BLaER1 treated with 17β-estradiol and CSF1 and Interleukin-3, amounts not matched to agents 10 nM and 100 nM (cell line): ENCODE results near the gene FCN3.

Experiments used
- H3K27ac ChIP-seq, 11 experiments: shearing (Covaris generic); formaldehyde crosslinking; 2 replicates each; pipeline ENCODE4 v1.8.1; 2022
- H3K27me3 ChIP-seq, 11 experiments: shearing (Covaris generic); formaldehyde crosslinking; 2 replicates each; pipeline ENCODE4 v1.8.1; 2022
- H3K36me3 ChIP-seq, 11 experiments: shearing (Covaris generic); formaldehyde crosslinking; 2 replicates each; pipeline ENCODE4 v1.8.1; 2022
- H3K4me1 ChIP-seq, 10 experiments: shearing (Covaris generic); formaldehyde crosslinking; 2 replicates each; pipeline ENCODE4 v1.8.1; 2022
- H3K4me2 ChIP-seq, 11 experiments: shearing (Covaris generic); formaldehyde crosslinking; 2 replicates each; pipeline ENCODE4 v1.8.1; 2022
- H3K4me3 ChIP-seq, 10 experiments: shearing (Covaris generic); formaldehyde crosslinking; 2 replicates each; pipeline ENCODE4 v1.8.1; 2022
- H3K9ac ChIP-seq, 11 experiments: shearing (Covaris generic); formaldehyde crosslinking; 2 replicates each; pipeline ENCODE4 v1.8.1; 2022
- H3K9me3 ChIP-seq, 11 experiments: shearing (Covaris generic); formaldehyde crosslinking; replicated peaks in 1 of 11; 2 replicates each; pipeline ENCODE4 v1.8.1; 2022
- H4K20me1 ChIP-seq, 11 experiments: shearing (Covaris generic); formaldehyde crosslinking; 2 replicates each; pipeline ENCODE4 v1.8.1; 2022
- Cebpa-rat ChIP-seq, 11 experiments: shearing (Covaris generic); IDR thresholded peaks; 2 replicates each; pipeline ENCODE4 v1.8.1; 2022

FCN3 gene

GRCh38 chr1:27366411-27367159, 8.0 kb downstream of the FCN3 start, which contains the start of gene MAP3K6:
TSS of gene MAP3K6 (minus strand) at chr1:27366961. CDS start at chr1:27366597, 364 bp downstream.
- Histone ChIP-seq H3K4me1 (peaks cover 52 to 78% (median 70%) of the 10 kb centered on the region in 10 experiments), H3K4me3 (peak within 1 kb of the TSS; percentile 65 to 84 (median 70)), H3K27ac (peak within 1 kb of the TSS; percentile 67 to 88 (median 75)), H3K4me2 (peak within 1 kb of the TSS; percentile 88 to 100 (median 96)), H4K20me1 (peaks cover 0 to 10% (median 0%) of the 10 kb centered on the region in 11 experiments; a peak in 1 of 22 replicates), H3K9ac (peak within 1 kb of the TSS; percentile 76 to 87 (median 83)), H3K27me3 (no peaks in the 10 kb centered on the region), H3K9me3 (no peaks in the 10 kb centered on the region), H3K36me3 (peaks cover 0 to 28% (median 0%) of the 10 kb centered on the region in 11 experiments; a peak in 5 of 22 replicates)
- no peak for TF ChIP-seq Cebpa-rat (IDR thresholded peaks at IDR 0.05)

GRCh38 chr1:27366113-27366410, 8.6 kb downstream of the FCN3 start:
- peaks cover 52 to 77% (median 70%) of the 10 kb centered on the region in 10 experiments for H3K4me1 ChIP-seq
- H3K27ac ChIP-seq: peak overlapping the region; percentile 67 to 88 (median 75)
- H3K27me3 ChIP-seq: 0 out of 22 replicates have a peak, but pooled peaks cover 0 to 2% (median 0%) of the 10 kb centered on the region in 11 experiments
- no peak for TF ChIP-seq Cebpa-rat (IDR thresholded peaks at IDR 0.05)
- H3K4me3 ChIP-seq: peak overlapping the region; percentile 65 to 84 (median 70)
- H4K20me1 ChIP-seq: peaks cover 0 to 12% (median 0%) of the 10 kb centered on the region in 11 experiments; a peak in 2 of 22 replicates
- peaks cover 0 to 28% (median 0%) of the 10 kb centered on the region in 11 experiments; a peak in 5 of 22 replicates for H3K36me3 ChIP-seq
- H3K9me3 ChIP-seq: no peaks in the 10 kb centered on the region
- peak overlapping the region; percentile 88 to 100 (median 96) for H3K4me2 ChIP-seq
- peak overlapping the region; percentile 76 to 87 (median 83) for H3K9ac ChIP-seq

- Histone ChIP-seq H3K36me3 (peaks cover 0 to 28% (median 0%) of the 10 kb centered on the region in 11 experiments; a peak in 5 of 22 replicates), H3K4me2 (peak overlapping the region; percentile 88 to 100 (median 96)), H3K4me1 (peaks cover 55 to 79% (median 71%) of the 10 kb centered on the region in 10 experiments), H3K27me3 (peaks cover 0 to 7% (median 3%) of the 10 kb centered on the region in 11 experiments; a peak in 7 of 22 replicates), H3K27ac (peak overlapping the region; percentile 67 to 88 (median 75)), H3K4me3 (peak overlapping the region; percentile 65 to 84 (median 70)), H3K9me3 (no peaks in the 10 kb centered on the region), H4K20me1 (peaks cover 0 to 17% (median 0%) of the 10 kb centered on the region in 11 experiments; a peak in 2 of 22 replicates), H3K9ac (peak overlapping the region; percentile 76 to 87 (median 83))
- no peak for TF ChIP-seq Cebpa-rat (IDR thresholded peaks at IDR 0.05)
Measured at GRCh38 chr1:27365372-27366112, 9.1 kb downstream of the FCN3 start.

- Histone ChIP-seq H3K4me2 (peak overlapping the region; percentile 88 to 100 (median 96)), H3K27ac (peak overlapping the region in 9 of 11 experiments; percentile 36 to 81 (median 62); a peak in 18 of 22 replicates), H3K4me1 (peaks cover 52 to 76% (median 69%) of the 10 kb centered on the region in 10 experiments), H4K20me1 (peaks cover 0 to 21% (median 0%) of the 10 kb centered on the region in 11 experiments; a peak in 3 of 22 replicates), H3K4me3 (peak overlapping the region in 9 of 10 experiments; percentile 65 to 84 (median 70); a peak in 11 of 20 replicates), H3K9me3 (no peaks in the 10 kb centered on the region), H3K9ac (peak overlapping the region in 10 of 11 experiments; percentile 0 to 87 (median 80); a peak in 13 of 22 replicates), H3K27me3 (peaks cover 0 to 12% (median 4%) of the 10 kb centered on the region in 11 experiments; a peak in 12 of 22 replicates), H3K36me3 (peaks cover 0 to 28% (median 0%) of the 10 kb centered on the region in 11 experiments; a peak in 5 of 22 replicates)
- TF ChIP-seq Cebpa-rat (IDR thresholded peaks at IDR 0.05): peak in 3 of 11 experiments; percentile 51 to 77 (median 73); a peak in 4 of 22 replicates
Measured at GRCh38 chr1:27364696-27365371, 9.8 kb downstream of the FCN3 start.

- Histone ChIP-seq H3K9me3 (no peaks in the 10 kb centered on the region), H3K9ac (peak overlapping the region in 4 of 11 experiments; percentile 0 to 84 (median 54); a peak in 4 of 22 replicates)
Measured at GRCh38 chr1:27363766-27364695, 10.6 kb downstream of the FCN3 start.

GRCh38 chr1:27361553-27361952, 13.1 kb downstream of the FCN3 start:
- peaks cover 0 to 22% (median 16%) of the 10 kb centered on the region in 11 experiments; a peak in 15 of 22 replicates for H3K27me3 ChIP-seq
- peaks cover 0 to 43% (median 0%) of the 10 kb centered on the region in 11 experiments; a peak in 6 of 22 replicates for H3K36me3 ChIP-seq
- no peak overlapping the region for H3K27ac ChIP-seq
- peaks cover 36 to 67% (median 58%) of the 10 kb centered on the region in 10 experiments for H3K4me1 ChIP-seq
- no peak overlapping the region for H3K9ac ChIP-seq
- peaks cover 0 to 43% (median 0%) of the 10 kb centered on the region in 11 experiments; a peak in 3 of 22 replicates for H4K20me1 ChIP-seq
- H3K4me2 ChIP-seq: peak overlapping the region in 3 of 11 experiments; percentile 83 to 89 (median 85); a peak in 5 of 22 replicates
- no peak for TF ChIP-seq Cebpa-rat (IDR thresholded peaks at IDR 0.05)
- no peak overlapping the region for H3K4me3 ChIP-seq
- H3K9me3 ChIP-seq: no peaks in the 10 kb centered on the region

More at GRCh38 chr1:27363766-27364695, 10.6 kb downstream of the FCN3 start:
- Histone ChIP-seq H3K4me3 (no peak overlapping the region), H3K27me3 (peaks cover 0 to 20% (median 11%) of the 10 kb centered on the region in 11 experiments; a peak in 15 of 22 replicates), H3K4me1 (peaks cover 49 to 76% (median 69%) of the 10 kb centered on the region in 10 experiments), H3K27ac (peak overlapping the region in 6 of 11 experiments; percentile 39 to 81 (median 68); a peak in 9 of 22 replicates), H3K4me2 (peak overlapping the region; percentile 88 to 100 (median 96)), H3K36me3 (peaks cover 0 to 30% (median 0%) of the 10 kb centered on the region in 11 experiments; a peak in 5 of 22 replicates), H4K20me1 (peaks cover 0 to 29% (median 0%) of the 10 kb centered on the region in 11 experiments; a peak in 3 of 22 replicates)
- TF ChIP-seq Cebpa-rat (IDR thresholded peaks at IDR 0.05): no peak

- H4K20me1 ChIP-seq: peaks cover 0 to 48% (median 0%) of the 10 kb centered on the region in 11 experiments; a peak in 3 of 22 replicates
- peaks cover 0 to 22% (median 16%) of the 10 kb centered on the region in 11 experiments; a peak in 15 of 22 replicates for H3K27me3 ChIP-seq
- peaks cover 0 to 49% (median 0%) of the 10 kb centered on the region in 11 experiments; a peak in 7 of 22 replicates for H3K36me3 ChIP-seq
- no peak overlapping the region for H3K27ac ChIP-seq
- H3K4me2 ChIP-seq: peak overlapping the region; percentile 82 to 95 (median 89)
- TF ChIP-seq Cebpa-rat (IDR thresholded peaks at IDR 0.05): no peak
- H3K4me1 ChIP-seq: peaks cover 41 to 69% (median 61%) of the 10 kb centered on the region in 10 experiments
- H3K4me3 ChIP-seq: peak overlapping the region in 9 of 10 experiments; percentile 52 to 68 (median 58); a peak in 15 of 20 replicates
- peak overlapping the region in 6 of 11 experiments; percentile 55 to 73 (median 66); a peak in 8 of 22 replicates for H3K9ac ChIP-seq
- no peaks in the 10 kb centered on the region for H3K9me3 ChIP-seq
Measured at GRCh38 chr1:27361044-27361402, 13.6 kb downstream of the FCN3 start.
